IPS DF 6.9 (cell line): ENCODE measurements around the gene SLC17A8.

Experiments
- DNase-seq: peaks from one replicate; pipeline ENCODE4 v3.0.0-alpha.2; 2013; ENCODE audit warnings: low read depth, low spot score
- H3K27ac ChIP-seq: one replicate; pipeline ENCODE4 v1.5.1; 2013; ENCODE audit warnings: low read length, control low read depth
- H3K27me3 ChIP-seq: 2 replicates; pipeline ENCODE4 v1.6.1; 2013; ENCODE audit warnings: mild to moderate bottlenecking, low read length; ENCODE audit not compliant: control insufficient read depth, insufficient read depth
- H3K36me3 ChIP-seq: 2 replicates; pipeline ENCODE4 v1.6.1; 2013; ENCODE audit warnings: low read length; ENCODE audit not compliant: control insufficient read depth, insufficient read depth
- H3K4me1 ChIP-seq: 2 replicates; pipeline ENCODE4 v1.6.1; 2013; ENCODE audit warnings: low read length; ENCODE audit not compliant: control insufficient read depth, insufficient read depth
- H3K4me3 ChIP-seq: 2 replicates; pipeline ENCODE4 v1.5.1; 2013; ENCODE audit warnings: mild to moderate bottlenecking, low read length
- H3K9me3 ChIP-seq: 2 replicates; pipeline ENCODE4 v1.6.1; 2013; ENCODE audit warnings: low read length, inconsistent platforms; ENCODE audit not compliant: control insufficient read depth, insufficient read depth

SLC17A8 gene

DNA sequence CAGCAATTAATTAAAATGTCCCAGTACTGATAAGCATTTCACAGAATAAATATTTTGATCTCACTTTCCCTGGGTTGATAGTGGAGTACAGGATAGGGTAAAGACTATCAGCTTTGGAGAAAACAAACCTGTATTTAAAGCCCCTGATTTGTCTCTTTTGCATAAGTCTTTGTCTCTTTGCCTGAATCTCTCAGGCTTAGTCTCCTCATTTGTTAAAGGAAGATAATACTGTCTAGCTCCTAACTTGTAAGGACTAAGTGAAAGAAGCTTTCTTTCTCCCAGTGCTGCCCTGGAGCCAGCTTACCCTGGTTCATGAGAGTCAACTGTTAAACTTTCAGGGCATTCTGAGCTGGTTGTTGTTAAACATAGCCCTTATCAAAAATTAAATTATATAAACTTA is 111.3 kb downstream of the SLC17A8 start:
- Histone ChIP-seq H3K9me3 (no peaks in the 10 kb centered on the region), H3K4me3 (no peak overlapping the region), H3K4me1 (no peaks in the 10 kb centered on the region), H3K27ac (no peak overlapping the region), H3K27me3 (no peaks in the 10 kb centered on the region), H3K36me3 (no peaks in the 10 kb centered on the region)
- DNase-seq, result no peak
